Measurements from ENCODE around the gene COL4A2. TPM values are rescaled to one million over a fixed set of nuclear protein-coding genes. Genes with fewer than 3 reads are reported as not detected.

The COL4A2 gene
- total RNA-seq, 3 donors from 2014 or later (not counting 1 experiment from before 2014, with no cell fraction given): not detected

DNA sequence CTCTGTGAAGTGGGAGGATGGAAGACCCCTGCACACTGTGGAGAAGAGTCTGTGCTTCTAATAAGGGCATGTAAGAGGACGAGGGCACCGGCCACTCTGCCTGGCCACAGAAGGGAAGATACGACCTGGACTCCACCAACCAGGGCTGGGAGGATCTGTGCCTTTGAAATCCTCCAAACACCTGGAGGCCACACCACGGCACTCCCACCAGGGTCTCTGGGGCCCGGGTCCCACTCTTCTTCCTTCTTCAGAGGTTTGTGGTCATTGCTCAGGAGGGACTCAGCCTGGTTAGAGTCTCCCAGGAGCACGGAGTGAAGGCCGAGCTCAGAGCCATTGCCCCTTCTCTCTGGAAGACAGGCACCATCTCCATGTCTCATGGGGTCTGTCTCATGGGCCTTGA, 212.4 kb downstream of the COL4A2 start:
- DNase-seq (no peak), ATAC-seq (no peak)
- Histone ChIP-seq H3K9me3 (ENCODE audit: control insufficient read depth, insufficient read depth, low read length) (no peaks in the 10 kb centered on the region), H3K4me1 (ENCODE audit: control insufficient read depth, insufficient read depth, low read length) (peaks cover 17% of the 10 kb centered on the region), H3K27me3 (ENCODE audit: control insufficient read depth, insufficient read depth, low read length) (no peaks in the 10 kb centered on the region), H3K27ac (ENCODE audit: low read length) (no peak overlapping the region), H3K36me3 (ENCODE audit: control insufficient read depth, insufficient read depth, low read length) (no peaks in the 10 kb centered on the region), H3K4me3 (ENCODE audit: low read length) (no peak overlapping the region)
- intact Hi-C loops (cut with micrococcal nuclease): no loop called here
- TF ChIP-seq, protein P1, sequence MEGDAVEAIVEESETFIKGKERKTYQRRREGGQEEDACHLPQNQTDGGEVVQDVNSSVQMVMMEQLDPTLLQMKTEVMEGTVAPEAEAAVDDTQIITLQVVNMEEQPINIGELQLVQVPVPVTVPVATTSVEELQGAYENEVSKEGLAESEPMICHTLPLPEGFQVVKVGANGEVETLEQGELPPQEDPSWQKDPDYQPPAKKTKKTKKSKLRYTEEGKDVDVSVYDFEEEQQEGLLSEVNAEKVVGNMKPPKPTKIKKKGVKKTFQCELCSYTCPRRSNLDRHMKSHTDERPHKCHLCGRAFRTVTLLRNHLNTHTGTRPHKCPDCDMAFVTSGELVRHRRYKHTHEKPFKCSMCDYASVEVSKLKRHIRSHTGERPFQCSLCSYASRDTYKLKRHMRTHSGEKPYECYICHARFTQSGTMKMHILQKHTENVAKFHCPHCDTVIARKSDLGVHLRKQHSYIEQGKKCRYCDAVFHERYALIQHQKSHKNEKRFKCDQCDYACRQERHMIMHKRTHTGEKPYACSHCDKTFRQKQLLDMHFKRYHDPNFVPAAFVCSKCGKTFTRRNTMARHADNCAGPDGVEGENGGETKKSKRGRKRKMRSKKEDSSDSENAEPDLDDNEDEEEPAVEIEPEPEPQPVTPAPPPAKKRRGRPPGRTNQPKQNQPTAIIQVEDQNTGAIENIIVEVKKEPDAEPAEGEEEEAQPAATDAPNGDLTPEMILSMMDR (IDR thresholded peaks at IDR 0.05): no peak
- no peaks in the 10 kb centered on the region for H3K9me3 Mint-ChIP-seq
- H3K4me1 Mint-ChIP-seq: peaks cover 4 to 5% of the 10 kb centered on the region in 2 donors
- no peak overlapping the region for H3K4me3 Mint-ChIP-seq
- peaks cover 0 to 6% of the 10 kb centered on the region in 2 donors for H3K27me3 Mint-ChIP-seq (ENCODE audit: low read depth in 2 of 2)
- no peaks in the 10 kb centered on the region for H3K36me3 Mint-ChIP-seq
- no peak overlapping the region for H3K27ac Mint-ChIP-seq
- WGBS (ENCODE audit: insufficient coverage): 81% methylated on average over 7 of the region's 7 CpGs

DNA sequence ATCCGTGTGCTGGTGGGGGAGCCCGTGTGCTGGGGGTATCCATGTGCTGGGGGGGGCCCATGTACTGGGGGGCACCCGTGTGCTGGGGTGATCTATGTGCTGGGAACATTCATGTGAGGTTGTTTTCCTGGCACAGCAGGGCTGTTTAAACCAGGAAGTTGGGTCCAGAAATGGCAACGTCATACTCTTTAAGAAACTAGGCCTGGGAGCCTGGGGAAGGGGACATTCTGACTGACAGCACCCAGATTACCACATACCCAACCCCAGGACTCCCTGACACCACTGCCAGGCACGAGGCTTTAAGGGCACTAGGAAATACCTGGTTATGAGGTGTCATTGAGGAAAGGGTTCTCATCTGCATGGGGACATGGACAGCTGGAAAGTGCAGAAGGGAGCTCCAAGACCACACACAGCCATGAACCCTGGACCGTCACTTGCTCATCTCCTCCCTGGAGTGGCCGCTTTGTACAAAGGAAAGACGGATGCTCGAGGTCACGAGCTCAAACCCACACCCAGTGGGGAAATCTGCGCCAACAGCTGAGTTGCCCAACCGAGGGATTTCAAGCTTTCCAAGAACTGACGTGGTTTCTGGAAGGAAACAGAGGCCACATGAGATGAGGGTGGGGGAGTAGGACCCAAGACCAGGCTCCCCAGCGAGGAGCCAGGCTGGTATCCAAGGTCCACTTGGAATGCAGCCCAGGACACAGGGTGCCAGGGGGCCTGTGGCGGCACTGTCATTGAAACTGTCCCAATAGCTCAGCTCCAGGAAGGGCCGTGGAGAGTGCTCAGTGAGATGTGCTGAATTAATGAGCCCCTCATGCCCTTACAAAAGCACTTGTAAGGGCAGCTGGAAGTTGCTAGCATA, 213.6 kb downstream of the COL4A2 start:
- Histone ChIP-seq H3K4me1 (ENCODE audit: control insufficient read depth, insufficient read depth, low read length) (peaks cover 28% of the 10 kb centered on the region), H3K27ac (ENCODE audit: low read length) (no peak overlapping the region), H3K4me3 (ENCODE audit: low read length) (no peak overlapping the region), H3K9me3 (ENCODE audit: control insufficient read depth, insufficient read depth, low read length) (no peaks in the 10 kb centered on the region), H3K27me3 (ENCODE audit: control insufficient read depth, insufficient read depth, low read length) (no peaks in the 10 kb centered on the region), H3K36me3 (ENCODE audit: control insufficient read depth, insufficient read depth, low read length) (no peaks in the 10 kb centered on the region)
- peak in 1 of 3 donors; percentile 26 for ATAC-seq
- intact Hi-C loops (cut with micrococcal nuclease): no loop called here
- 57% methylated on average over 16 of the region's 16 CpGs for WGBS (ENCODE audit: insufficient coverage)
- TF ChIP-seq, protein P1 (IDR thresholded peaks at IDR 0.05): no peak
- Mint-ChIP-seq H3K27ac (no peak overlapping the region), H3K4me3 (no peak overlapping the region), H3K4me1 (peaks cover 10 to 15% of the 10 kb centered on the region in 2 donors), H3K36me3 (no peaks in the 10 kb centered on the region), H3K9me3 (no peaks in the 10 kb centered on the region), H3K27me3 (ENCODE audit: low read depth in 2 of 2) (peaks cover 0 to 6% of the 10 kb centered on the region in 2 donors)
- DNase-seq: no peak

DNA sequence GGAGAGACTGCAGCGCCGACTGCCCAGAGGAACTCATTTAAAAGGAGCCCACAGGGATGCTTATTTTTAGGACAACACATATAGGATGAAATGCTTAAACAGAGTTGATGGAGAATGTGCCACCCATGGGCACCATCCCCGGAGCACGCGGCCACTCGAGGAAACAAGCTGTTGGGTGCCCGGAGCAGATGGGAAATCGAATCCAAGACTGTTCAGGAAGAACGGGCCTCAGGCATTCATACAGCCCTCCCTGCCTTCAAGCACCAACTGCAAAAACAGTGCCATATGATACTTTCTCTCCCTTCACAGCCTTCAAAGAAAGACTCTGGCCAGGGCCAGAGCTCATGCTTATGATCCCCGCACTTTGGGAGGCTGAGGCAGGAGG, 214.2 kb downstream of the COL4A2 start:
- Histone ChIP-seq H3K4me3 (ENCODE audit: low read length) (no peak overlapping the region), H3K4me1 (ENCODE audit: control insufficient read depth, insufficient read depth, low read length) (peaks cover 34% of the 10 kb centered on the region), H3K27me3 (ENCODE audit: control insufficient read depth, insufficient read depth, low read length) (no peaks in the 10 kb centered on the region), H3K9me3 (ENCODE audit: control insufficient read depth, insufficient read depth, low read length) (no peaks in the 10 kb centered on the region), H3K36me3 (ENCODE audit: control insufficient read depth, insufficient read depth, low read length) (no peaks in the 10 kb centered on the region), H3K27ac (ENCODE audit: low read length) (no peak overlapping the region)
- H3K4me3 Mint-ChIP-seq: no peak overlapping the region
- no peak overlapping the region for H3K27ac Mint-ChIP-seq
- H3K4me1 Mint-ChIP-seq: peaks cover 10 to 15% of the 10 kb centered on the region in 2 donors
- ATAC-seq: no peak
- H3K27me3 Mint-ChIP-seq (ENCODE audit: low read depth in 2 of 2): peaks cover 0 to 6% of the 10 kb centered on the region in 2 donors
- no peak for DNase-seq
- H3K36me3 Mint-ChIP-seq: no peaks in the 10 kb centered on the region
- intact Hi-C loops (cut with micrococcal nuclease): no loop called here
- 91% methylated on average over 10 of the region's 10 CpGs for WGBS (ENCODE audit: insufficient coverage)
- TF ChIP-seq, protein P1 (IDR thresholded peaks at IDR 0.05): no peak
- no peaks in the 10 kb centered on the region for H3K9me3 Mint-ChIP-seq

Measured in natural killer cell (primary cell).